ENCODE measurements around the gene DCP1A.

DNA sequence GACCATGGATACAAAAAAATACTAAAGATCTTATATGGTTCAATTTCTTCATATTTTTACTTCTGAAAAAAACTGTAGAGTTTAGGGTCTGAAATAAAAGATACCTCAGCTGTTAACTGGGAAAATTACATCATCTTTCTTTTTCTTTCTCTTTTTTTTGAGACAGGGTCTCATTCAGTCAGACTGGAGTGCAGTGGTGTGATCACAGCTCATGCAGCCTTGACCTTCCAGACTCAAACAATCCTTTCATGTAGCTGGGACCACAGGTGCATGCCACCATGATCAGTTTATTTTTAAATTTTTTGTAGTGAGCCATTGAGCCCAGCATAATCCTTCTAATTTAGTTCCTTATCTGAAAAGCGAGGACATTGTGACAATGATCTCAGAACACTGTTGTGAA lies 51.9 kb downstream of the DCP1A start:
- TF ChIP-seq CTCF (IDR thresholded peaks at IDR 0.05; ENCODE audit: low read depth, low read length) (no peak), EZH2phosphoT487 (IDR thresholded peaks at IDR 0.05; ENCODE audit: low read depth) (no peak)
